ENCODE data around the gene RPS10.

The RPS10 gene

DNA sequence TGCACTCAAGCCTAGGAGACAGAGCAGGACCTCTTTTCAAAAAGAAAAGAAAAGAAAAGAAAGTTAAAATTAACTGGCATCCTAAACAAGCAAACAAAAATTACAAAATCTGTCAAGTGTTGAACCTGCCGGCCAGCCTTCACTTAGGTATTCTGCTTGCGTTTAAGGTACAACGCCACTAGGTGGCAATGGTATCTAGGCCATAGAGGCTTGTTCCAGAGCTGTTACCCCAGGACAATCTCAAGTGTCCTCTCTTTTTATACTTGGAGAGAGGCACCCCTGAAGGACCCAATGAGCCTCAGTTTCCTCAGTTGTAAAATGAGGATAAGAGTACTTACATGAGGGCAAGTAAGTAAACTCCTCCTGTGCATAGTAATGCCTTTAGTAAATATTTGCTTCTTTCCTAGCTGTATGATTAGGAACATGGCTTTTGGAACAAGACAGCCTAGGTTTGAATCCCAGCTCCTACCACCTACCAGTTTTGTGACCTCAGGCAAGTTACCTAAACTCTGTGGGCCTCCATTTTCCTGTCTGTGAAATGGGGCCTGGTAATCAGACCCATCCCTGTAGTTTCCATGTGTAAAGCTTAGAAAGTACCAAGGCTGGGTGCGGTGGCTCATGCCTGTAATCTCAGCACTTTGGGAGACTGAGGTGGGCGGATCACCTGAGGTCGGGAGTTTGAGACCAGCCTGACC lies 34.2 kb upstream of the RPS10 start:
- H3K27me3 ChIP-seq (ENCODE audit: insufficient read depth, poor library complexity, severe bottlenecking): no peaks in the 10 kb centered on the region
- DNase-seq (ENCODE audit: low spot score) (no peak), ATAC-seq (ENCODE audit: low read depth) (no peak)
- no peaks in the 10 kb centered on the region for H3K36me3 ChIP-seq (ENCODE audit: low read depth)
- H3K4me3 ChIP-seq (ENCODE audit: severe bottlenecking): no peak overlapping the region
- no peaks in the 10 kb centered on the region for H3K9me3 ChIP-seq (ENCODE audit: severe bottlenecking)
- no peaks in the 10 kb centered on the region for H3K4me1 ChIP-seq (ENCODE audit: insufficient read depth, poor library complexity, severe bottlenecking)
- H3K27ac ChIP-seq (ENCODE audit: poor library complexity, severe bottlenecking): no peak overlapping the region
- TF ChIP-seq, protein P1, sequence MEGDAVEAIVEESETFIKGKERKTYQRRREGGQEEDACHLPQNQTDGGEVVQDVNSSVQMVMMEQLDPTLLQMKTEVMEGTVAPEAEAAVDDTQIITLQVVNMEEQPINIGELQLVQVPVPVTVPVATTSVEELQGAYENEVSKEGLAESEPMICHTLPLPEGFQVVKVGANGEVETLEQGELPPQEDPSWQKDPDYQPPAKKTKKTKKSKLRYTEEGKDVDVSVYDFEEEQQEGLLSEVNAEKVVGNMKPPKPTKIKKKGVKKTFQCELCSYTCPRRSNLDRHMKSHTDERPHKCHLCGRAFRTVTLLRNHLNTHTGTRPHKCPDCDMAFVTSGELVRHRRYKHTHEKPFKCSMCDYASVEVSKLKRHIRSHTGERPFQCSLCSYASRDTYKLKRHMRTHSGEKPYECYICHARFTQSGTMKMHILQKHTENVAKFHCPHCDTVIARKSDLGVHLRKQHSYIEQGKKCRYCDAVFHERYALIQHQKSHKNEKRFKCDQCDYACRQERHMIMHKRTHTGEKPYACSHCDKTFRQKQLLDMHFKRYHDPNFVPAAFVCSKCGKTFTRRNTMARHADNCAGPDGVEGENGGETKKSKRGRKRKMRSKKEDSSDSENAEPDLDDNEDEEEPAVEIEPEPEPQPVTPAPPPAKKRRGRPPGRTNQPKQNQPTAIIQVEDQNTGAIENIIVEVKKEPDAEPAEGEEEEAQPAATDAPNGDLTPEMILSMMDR (IDR thresholded peaks at IDR 0.05; ENCODE audit: poor library complexity, severe bottlenecking): peak; percentile 50

DNA sequence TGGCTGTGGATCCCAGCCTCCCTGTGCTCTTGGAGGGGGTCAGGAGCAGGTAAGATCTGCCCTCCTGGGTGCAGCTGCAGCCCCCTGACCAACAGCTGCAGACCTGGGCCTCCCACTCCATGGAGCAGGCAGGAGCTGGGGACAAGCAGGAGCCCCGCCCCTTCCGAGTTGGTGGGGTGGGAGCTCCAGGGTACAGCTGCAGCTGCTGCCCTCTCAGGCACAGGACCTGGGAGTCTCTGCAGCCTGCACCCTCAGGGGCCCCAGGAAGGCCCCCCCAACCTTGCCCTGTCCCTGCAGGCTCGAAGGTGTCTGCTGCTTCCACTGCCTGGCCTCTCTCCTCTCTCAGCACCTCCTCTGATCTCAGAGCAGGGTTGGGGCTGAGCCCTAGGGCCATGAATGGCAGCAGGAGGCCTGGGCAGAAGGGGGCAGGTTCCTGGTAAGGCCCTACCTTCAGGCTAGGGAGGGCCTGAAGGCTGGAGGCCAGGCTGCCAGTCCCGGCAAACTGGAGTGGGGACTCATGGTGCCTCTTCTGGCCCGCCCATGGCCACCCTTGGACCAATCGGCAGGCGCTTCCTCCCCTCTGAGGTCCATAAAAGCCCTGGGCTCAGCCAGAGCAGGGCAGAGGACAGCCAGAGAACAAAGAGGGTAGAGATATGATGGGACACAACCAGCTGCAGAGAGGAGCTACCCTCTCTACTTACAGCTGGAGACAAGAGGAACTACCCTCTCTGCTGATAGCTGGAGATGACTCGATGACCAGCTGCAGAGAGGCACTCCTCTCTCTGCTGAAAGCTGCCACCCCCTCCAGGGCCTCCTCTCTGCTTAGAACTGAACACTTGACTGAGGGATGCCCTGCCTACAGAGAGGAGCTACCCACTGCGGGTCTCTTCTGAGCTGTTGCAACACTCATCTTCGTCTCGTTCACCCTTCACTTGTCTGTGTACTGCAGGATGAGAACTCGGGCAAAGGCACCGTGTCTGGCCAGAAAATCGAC lies 32.2 kb upstream of the RPS10 start:
- H3K27ac ChIP-seq (ENCODE audit: poor library complexity, severe bottlenecking): no peak overlapping the region
- no peaks in the 10 kb centered on the region for H3K27me3 ChIP-seq (ENCODE audit: insufficient read depth, poor library complexity, severe bottlenecking)
- TF ChIP-seq, protein P1 (IDR thresholded peaks at IDR 0.05; ENCODE audit: poor library complexity, severe bottlenecking): no peak
- ATAC-seq (ENCODE audit: low read depth) (no peak), DNase-seq (ENCODE audit: low spot score) (no peak)
- H3K9me3 ChIP-seq (ENCODE audit: severe bottlenecking): no peaks in the 10 kb centered on the region
- H3K4me3 ChIP-seq (ENCODE audit: severe bottlenecking): no peak overlapping the region
- H3K36me3 ChIP-seq (ENCODE audit: low read depth): no peaks in the 10 kb centered on the region
- no peaks in the 10 kb centered on the region for H3K4me1 ChIP-seq (ENCODE audit: insufficient read depth, poor library complexity, severe bottlenecking)

DNA sequence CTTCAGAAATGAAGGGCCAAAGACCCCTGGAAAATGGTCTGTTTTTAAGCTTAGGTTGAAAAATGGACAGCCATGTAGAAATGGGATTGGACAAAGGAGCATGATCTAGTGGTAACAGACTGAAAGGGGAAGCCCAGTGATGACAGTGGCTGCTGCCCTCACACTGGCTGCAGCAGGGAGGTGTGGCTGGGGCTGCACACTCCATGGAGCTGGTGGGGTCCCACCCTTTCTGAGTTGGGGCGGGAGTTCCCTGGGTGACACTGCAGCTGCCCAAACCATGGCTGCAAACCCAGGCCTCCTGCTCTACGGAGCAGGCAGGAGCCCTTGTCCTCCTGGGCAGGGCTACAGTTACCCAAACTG lies 31.5 kb upstream of the RPS10 start:
- no peak overlapping the region for H3K27ac ChIP-seq (ENCODE audit: poor library complexity, severe bottlenecking)
- no peaks in the 10 kb centered on the region for H3K27me3 ChIP-seq (ENCODE audit: insufficient read depth, poor library complexity, severe bottlenecking)
- H3K4me1 ChIP-seq (ENCODE audit: insufficient read depth, poor library complexity, severe bottlenecking): no peaks in the 10 kb centered on the region
- no peaks in the 10 kb centered on the region for H3K9me3 ChIP-seq (ENCODE audit: severe bottlenecking)
- no peak for DNase-seq (ENCODE audit: low spot score)
- H3K4me3 ChIP-seq (ENCODE audit: severe bottlenecking): no peak overlapping the region
- no peak for ATAC-seq (ENCODE audit: low read depth)
- no peaks in the 10 kb centered on the region for H3K36me3 ChIP-seq (ENCODE audit: low read depth)
- TF ChIP-seq, protein P1 (IDR thresholded peaks at IDR 0.05; ENCODE audit: poor library complexity, severe bottlenecking): no peak

DNA sequence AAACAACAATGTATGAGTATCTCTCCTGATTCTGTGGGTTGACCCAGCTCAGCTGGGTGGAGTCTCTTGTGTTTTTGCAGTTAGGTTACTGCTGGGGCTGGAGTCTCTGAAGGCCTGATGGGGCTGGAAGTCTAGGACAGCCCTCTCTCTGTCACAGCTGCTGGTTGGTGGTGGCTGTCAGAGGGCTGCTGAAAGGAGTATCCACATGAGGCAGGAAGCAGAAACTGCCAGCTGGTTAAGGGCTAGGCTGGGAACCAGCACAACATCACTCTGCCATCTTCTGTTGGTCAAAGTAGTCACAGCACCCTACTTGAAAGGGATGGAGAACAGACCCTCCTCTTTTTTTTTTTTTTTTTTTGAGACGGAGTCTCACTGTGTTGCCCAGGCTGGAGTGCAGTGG lies 30.0 kb upstream of the RPS10 start:
- H3K27ac ChIP-seq (ENCODE audit: poor library complexity, severe bottlenecking): no peak overlapping the region
- TF ChIP-seq, protein P1 (IDR thresholded peaks at IDR 0.05; ENCODE audit: poor library complexity, severe bottlenecking): no peak
- no peaks in the 10 kb centered on the region for H3K27me3 ChIP-seq (ENCODE audit: insufficient read depth, poor library complexity, severe bottlenecking)
- no peaks in the 10 kb centered on the region for H3K4me1 ChIP-seq (ENCODE audit: insufficient read depth, poor library complexity, severe bottlenecking)
- H3K4me3 ChIP-seq (ENCODE audit: severe bottlenecking): no peak overlapping the region
- ATAC-seq (ENCODE audit: low read depth) (no peak), DNase-seq (ENCODE audit: low spot score) (no peak)
- H3K36me3 ChIP-seq (ENCODE audit: low read depth): no peaks in the 10 kb centered on the region
- no peaks in the 10 kb centered on the region for H3K9me3 ChIP-seq (ENCODE audit: severe bottlenecking)
